GM21825 (cell line): Measurements from ENCODE around the gene NEURL1B.
"Not testable (repeated sequence)": the region's sequence is repeated elsewhere in the genome, so short reads cannot be mapped to it uniquely, and the experiment has no call there.

ENCODE experiments used
- ATAC-seq: cut with Tn5 transposase; IDR thresholded peaks from one replicate; pipeline ENCODE4 v1.9.1; 2021; ENCODE audit warnings: mild to moderate bottlenecking, moderate library complexity; ENCODE audit not compliant: unreplicated experiment

NEURL1B gene

DNA sequence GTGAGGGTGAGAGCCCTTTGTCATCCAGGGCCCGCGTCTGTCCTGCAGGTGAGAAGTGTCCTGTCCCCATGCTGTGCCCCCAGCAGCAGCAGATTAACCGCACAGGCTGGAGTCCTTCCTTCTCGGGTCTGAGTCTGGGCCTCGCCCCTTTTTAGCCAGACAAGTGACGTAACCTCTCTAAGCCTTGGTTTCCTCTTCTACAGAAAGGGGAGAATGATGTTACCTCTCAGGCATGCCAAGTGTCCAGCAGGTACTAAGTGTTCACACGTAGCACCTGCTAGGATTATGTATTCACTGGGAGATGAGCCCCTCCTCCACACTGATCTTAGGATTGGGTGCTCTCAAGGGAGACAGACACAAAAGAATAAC lies 6.9 kb downstream of the NEURL1B start:
- ATAC-seq: no peak

- no peak for ATAC-seq
These were observed 7.7 kb downstream of the NEURL1B start for GRCh38 chr5:172648755-172649154.

- not testable (repeated sequence) for ATAC-seq
These were observed 15.4 kb downstream of the NEURL1B start for GRCh38 chr5:172656496-172656895.

DNA sequence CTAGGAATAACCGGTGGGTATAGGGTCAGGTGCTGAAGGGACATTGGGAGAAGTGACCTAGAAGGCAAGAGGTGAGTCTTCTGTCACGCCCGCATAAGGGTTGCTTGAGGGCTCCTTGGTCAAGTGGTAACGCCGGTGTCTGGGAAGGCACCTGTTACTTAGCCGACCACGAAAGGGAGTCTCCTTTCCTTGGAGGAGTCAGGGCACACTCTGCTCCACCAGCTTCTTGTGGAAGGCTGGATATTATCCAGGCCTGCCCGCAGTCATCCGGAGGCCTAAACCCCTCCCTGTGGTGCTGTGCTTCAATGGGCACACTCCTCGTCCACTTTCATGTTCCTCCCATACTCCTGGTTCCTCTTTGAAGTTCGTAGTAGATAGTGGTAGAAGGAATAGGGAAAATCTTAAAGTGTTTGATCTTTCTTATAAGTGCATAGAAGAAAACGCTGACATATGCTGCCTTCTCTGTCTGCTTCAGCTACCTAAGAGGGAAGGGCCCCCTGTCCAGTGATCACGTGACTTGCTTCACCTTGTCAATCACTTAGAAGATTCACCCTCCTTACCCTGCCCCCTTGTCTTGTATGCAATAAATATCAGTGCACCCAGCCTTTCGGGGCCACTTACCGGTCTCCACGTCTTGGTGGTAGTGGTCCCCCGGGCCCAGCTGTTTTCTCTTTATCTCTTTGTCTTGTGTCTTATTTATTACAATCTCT lies 16.6 kb downstream of the NEURL1B start:
- not testable (repeated sequence) for ATAC-seq

- no peak for ATAC-seq
These were observed 17.3 kb downstream of the NEURL1B start for GRCh38 chr5:172658391-172658790.

DNA sequence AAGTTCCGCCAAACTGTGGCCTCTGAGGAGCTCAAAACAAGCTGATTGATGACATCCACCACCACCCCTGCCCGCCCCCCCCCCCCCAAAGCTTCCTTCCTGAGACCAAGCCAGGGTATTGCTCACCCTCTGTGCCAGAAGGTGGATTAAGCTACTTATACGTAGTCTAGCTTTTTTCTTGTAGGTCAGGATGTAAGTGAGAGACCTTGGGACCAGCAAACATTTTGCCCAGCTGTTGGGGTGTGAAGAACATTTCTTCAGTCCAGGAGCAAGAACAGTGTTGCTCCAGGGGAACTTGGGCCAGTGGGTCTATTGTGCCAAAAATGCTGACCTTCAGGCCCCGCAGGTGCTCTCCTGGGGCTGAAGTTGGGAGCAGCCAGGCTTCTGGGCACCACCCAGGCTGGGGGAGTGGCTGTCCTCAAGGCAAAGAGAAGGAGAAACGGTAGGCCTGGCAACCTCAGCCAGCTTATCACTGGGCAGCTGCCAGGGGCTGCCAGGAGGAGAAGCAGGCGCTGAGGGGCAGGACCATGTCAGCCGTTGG lies 18.0 kb downstream of the NEURL1B start:
- ATAC-seq: no peak

- ATAC-seq: no peak
These were observed 18.5 kb downstream of the NEURL1B start for GRCh38 chr5:172659570-172659908.

- ATAC-seq: no peak
These were observed 19.0 kb downstream of the NEURL1B start for GRCh38 chr5:172659909-172660628.

DNA sequence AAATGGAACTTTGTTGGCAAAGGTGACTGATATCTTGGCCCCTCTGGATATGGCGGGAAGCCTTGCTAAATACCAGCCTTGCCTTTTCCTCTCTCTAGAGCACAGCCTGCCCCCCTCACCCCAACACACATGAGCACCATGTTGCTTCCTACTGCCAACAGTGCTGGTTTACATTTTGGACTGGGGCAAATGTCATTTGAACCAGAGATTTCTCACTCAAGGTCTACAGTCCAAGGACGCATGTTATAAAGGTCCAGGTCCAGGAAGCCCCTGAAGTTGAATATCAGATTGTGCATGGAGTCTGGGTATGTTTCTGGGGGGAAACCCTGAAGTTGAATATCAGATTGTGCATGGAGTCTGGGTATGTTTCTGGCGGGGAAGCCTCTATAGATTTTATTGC lies 19.9 kb downstream of the NEURL1B start:
- ATAC-seq: no peak

DNA sequence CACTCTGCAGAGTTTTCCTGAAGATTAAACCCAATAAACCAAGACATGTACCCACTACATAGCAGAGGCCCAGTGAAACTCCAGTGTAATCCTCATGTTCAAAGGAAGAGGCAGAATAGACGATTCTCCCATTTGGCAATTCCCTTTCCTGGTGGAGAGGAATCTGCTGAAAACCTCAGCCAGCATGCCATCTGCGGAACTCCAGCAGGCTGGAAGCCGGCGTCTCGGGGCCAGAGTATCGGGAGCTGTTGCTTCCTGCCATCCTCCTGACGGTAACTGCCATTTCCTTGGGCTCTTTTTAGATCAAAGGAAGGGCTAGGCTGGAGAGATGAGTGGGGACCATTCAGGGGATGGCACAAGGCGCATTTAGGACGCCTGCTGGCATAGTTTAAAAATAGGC lies 20.5 kb downstream of the NEURL1B start:
- no peak for ATAC-seq

GRCh38 chr5:172662596-172662995 lies 21.5 kb downstream of the NEURL1B start:
- ATAC-seq: no peak

DNA sequence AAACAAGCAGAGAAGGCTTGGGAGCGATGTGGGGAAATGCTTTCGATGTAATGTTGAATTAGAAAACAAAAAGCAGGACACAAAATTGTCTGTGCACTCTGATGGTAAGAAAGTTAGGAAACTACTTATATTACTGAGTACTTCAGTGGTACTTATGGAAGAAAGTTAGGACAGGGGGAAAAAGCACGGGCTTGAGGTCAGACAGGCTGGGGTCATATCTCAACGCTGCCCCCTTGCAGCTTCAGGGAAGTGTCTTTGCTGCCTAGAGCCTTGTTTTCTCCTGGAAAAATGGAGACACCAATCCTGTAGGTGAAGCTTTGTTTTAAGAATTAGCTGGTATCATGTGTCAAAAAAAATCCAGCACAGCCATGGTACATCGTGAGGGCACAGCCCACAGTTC lies 23.0 kb downstream of the NEURL1B start:
- no peak for ATAC-seq

- ATAC-seq: no peak
These were observed 23.8 kb downstream of the NEURL1B start for GRCh38 chr5:172664681-172665541.

DNA sequence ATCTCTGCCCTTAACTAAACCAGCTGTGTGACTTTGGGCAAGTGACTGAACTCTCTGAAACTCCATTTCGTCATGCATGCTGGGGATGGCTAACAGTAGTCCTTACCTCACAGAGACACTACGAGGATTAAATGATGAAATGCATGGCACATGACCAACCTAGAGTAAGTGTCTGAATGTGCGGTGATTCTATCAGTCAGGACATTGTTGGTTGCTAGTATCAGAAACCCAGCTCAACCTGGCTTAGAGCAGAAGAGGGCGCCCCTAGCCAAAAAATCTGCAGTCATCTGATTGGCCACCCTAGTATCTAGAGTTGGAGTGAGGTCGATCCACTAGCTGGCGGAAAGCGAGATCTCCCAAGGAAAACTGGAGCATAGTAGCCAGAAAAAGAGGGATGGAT lies 25.2 kb downstream of the NEURL1B start:
- no peak for ATAC-seq

DNA sequence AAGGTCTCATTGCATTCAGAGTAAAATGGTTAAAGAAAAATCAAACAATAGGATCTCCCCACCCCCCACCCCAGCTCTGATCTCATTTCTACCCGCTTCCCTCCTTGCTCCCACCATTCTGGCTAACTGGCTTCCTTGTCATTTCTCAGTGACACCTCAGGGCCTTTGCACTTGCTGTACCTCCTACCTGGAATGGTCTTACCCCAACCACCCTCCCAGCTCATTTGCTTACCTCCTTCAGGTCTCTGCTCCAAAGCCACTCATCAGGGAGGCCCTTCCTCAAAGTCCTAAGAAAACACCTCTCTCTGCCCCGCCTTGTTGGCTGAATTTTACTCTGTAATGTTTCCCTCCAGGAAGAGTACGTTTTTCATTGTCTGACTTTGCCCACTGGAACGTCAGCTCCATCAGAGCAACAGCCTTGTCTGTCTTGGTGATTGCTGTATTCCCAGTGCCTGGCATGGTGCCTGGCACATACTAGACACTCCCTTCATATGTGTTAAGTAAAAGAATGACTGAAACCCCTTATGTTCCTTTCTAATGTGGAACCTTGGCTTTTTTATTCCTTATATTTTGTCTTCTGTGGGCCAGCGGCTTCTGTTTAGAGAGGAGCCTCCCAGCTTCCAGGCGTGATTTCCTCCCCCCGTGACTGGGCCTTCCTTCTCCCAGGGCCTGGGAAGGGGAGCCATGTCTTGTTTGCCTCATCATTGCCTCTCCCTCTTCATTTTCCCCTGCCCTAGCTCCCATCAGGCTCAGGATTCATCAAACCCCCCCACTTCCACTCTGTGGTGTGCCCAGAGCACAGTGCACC lies 26.9 kb downstream of the NEURL1B start:
- ATAC-seq: no peak

- no peak for ATAC-seq
These were observed 27.6 kb downstream of the NEURL1B start for GRCh38 chr5:172668594-172669071.

GRCh38 chr5:172669386-172670004 lies 28.4 kb downstream of the NEURL1B start:
- ATAC-seq: no peak

DNA sequence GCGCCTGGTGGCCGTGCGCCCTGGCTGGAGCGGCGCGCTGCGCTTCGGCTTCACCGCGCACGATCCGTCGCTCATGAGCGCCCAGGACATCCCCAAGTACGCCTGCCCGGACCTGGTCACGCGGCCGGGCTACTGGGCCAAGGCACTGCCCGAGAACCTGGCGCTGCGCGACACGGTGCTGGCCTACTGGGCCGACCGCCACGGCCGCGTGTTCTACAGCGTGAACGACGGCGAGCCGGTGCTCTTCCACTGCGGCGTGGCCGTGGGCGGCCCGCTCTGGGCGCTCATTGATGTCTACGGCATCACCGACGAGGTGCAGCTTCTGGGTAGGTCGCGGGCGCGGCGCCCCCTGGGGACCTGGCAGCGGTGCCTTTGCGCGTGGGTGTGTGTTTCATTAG lies 28.9 kb downstream of the NEURL1B start:
- no peak for ATAC-seq

DNA sequence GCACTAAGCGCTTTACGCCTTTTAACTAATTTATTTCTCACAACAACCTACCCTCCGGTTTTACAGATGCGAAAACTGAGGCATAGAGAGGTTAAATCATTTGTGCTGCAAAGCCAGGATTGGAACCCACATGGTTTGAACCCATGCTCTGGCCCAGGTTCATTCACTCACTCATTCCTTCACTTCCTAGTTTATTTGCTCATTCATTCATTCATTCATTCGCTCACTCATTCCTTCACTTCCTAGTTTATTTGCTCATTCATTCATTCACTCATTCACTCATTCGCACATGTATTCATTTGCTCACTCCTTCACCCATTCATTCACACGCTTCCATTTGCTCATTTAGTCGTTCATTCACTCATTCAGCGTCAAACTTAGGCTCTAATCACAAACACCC lies 29.4 kb downstream of the NEURL1B start:
- no peak for ATAC-seq

DNA sequence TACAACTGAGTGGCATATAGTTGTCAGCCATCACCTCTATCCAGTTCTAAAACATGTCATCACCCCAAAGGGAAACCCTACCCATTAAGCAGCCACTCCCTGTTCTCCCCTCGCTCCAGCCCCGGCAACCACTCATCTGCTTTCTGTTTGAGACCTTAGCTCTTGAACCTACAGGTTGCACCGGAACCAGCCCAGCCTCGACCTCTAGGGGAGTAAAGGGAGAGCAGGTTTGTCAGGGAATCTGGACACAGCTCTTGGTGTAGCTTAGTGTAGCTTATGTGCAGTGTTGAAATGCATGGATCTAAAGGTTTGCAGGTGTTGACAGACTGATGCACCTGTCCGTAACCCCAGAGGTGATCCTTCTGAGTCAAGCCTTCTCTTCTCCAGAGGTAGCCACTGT lies 30.0 kb downstream of the NEURL1B start:
- ATAC-seq: no peak
